Inflammatory macrophage treated with lipopolysaccharide for 1 hour (primary cell): ENCODE data around the gene EPN1.

Experiments used
- DNase-seq, 2 donors: peaks; one replicate each; pipeline ENCODE4 v3.0.0-alpha.2; 2020 to 2022

EPN1 gene

DNA sequence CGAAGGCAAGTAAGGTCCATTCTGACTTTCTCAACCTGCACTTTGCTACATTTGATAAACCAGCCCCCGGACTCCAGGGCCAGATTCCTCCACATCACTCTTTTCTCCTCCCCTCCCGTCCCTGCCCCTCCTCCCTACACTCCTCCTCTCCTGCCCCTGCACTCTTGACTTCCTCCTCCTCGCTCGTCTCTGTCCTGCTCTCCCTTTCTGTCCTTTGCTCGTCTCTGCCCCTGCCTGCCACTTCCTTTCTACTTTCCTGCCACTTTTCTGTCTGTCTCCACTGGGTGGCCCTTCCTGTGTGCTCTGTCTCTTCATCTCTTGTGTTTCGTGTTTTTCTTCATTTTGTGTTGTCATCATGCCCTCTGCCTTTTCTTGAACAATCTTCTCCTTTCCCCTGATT is 13.2 kb upstream of the EPN1 start:
- DNase-seq: no peak

DNA sequence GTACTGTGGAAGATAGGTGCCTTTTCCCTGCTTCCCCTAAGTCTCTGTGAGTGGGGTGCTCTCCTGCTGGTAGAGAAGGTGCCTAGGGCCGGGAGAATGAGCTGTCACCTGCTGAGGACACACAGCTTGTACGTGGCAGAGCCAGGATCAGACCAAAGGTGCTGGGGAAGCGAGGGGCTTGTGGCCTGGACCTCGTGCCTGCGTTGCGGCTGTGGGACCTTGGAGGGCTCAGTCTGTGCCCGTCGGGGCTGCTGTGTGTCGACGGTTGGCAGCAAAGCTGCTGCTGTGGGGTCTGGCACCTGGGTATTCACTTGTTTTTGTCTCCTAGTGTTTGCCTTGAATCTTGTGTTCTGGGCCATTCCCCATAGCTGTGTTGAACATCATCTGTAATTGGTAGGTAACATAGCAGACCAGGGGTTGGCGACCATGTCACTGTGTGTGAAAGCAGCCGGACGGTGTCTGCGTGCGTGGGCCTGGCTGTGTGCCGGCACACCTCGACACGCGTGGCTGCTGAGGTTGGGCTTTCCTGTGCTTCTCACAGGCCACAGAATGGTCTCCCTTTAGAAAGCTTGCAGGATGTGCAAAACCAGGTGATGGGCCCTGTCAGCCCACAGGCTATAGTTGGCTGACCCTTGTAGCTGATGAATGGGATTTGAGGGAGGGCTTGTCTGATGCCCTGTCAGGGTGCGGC is 11.0 kb upstream of the EPN1 start:
- no peak for DNase-seq

DNA sequence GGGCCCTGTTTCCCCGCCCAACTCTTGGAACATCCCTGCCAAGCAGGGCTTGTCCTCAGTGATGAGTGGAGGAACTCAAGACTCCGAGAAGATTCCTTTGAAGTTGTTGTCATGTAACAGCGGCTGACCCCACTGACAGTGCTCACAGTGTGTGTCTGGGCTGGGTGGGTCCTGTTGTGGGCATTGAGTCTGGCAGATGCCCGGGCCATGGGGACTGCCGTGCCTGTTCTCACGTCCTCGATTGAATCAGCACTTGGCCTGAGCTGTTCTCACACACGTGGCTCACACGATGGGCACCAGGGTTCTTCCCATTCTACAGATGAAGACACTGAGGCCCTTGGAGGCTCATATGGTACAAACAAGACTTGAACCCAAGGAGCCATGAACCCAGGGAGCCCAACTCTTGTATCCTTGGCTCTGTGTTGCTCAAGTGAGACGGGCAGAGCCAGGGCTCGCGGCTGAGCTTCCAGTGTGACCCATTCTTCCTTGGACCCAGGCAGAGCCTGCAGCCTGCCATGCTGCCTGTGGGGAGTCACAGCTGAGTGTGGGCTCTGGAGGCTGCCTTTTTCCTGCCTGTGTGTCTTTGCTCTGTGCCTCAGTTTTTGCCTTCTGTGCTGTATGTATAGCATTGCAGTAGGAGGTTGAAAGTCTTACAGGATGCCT is 8.6 kb upstream of the EPN1 start:
- DNase-seq: no peak

DNA sequence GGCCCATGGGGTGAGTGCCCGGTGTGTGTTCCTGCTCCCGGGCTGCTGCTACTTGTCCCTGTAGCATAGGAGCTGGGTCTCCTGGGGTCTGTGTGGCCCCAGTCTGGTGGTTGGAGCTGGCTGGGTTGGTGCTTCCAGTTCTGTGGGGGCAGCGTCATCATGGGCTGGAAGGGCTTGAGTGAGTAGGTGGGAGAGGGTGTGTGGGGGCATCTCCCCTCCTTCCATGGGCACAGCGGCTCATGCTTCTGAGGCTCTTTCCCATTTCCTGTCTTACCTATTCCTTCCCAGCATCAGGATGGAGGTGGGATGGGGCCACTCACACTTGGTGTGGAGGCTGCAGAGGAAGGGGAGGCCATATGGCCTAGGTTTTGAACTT is 8.0 kb upstream of the EPN1 start:
- no peak for DNase-seq

DNA sequence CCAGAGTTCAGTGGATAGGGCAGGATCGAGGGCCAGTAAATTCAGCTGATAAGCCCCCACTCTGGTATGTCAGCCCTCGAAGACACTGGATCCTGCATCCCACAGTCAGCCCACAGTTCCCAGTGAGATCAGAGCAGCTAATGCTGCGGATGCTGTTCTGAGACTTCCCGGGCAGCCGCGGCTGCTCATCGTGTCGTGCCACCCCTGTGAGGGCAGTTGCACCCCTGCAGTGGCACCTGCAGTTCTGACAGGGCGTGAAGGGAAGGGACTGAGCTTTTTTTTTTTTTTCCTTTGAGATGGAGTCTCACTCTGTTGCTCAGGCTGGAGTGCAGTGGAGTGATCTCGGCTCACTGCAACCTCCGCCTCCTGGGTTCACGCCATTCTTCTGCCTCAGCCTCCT is 7.5 kb upstream of the EPN1 start:
- DNase-seq: no peak

DNA sequence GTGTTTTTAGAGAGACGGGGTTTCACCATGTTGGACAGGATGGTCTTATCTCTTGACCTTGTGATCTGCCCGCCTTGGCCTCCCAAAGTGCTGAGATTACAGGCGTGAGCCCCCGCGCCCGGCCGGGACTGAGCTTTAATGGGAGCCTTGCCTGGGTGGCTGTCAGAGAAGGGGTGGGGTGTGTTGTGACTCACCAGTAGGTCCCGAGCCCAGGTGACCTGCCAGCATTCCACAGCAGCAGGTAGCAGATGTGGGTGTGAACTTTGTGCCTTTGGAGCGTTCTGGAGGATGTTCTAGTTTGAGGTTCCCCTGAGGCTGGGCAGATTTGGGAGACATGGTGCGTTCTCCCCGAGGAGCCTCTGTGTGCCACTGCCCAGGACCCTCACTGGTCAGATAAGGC is 7.1 kb upstream of the EPN1 start:
- no peak for DNase-seq

DNA sequence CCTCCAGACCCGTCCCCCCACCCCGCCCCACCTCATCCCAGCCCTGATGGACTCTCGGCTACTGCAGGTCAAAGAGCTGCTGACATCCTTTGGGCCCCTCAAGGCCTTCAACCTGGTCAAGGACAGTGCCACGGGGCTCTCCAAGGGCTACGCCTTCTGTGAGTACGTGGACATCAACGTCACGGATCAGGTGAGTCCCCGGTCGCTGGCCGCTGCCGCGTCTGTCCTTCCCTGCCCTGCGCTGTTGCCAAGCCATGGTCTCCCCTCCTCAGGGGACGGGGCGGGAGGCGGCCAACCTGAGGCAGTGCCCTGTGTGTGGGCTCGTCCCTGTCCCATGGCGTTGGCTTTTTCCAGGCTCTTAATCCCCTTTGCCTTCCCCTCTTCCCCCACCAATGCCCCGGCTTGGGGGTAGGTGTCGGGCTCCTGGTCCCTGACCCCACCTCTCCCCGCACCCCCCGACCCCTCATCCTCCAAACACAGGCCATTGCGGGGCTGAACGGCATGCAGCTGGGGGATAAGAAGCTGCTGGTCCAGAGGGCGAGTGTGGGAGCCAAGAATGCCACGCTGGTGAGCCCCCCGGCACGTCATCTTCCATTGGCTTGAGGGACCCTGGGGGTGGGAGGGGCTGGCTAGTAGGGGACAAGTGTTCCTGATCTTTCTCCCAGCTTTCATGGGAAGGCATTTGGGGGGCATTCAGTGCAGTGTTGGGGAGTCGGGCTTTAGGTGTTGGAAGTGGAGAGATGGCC is 6.2 kb upstream of the EPN1 start:
- DNase-seq: no peak

DNA sequence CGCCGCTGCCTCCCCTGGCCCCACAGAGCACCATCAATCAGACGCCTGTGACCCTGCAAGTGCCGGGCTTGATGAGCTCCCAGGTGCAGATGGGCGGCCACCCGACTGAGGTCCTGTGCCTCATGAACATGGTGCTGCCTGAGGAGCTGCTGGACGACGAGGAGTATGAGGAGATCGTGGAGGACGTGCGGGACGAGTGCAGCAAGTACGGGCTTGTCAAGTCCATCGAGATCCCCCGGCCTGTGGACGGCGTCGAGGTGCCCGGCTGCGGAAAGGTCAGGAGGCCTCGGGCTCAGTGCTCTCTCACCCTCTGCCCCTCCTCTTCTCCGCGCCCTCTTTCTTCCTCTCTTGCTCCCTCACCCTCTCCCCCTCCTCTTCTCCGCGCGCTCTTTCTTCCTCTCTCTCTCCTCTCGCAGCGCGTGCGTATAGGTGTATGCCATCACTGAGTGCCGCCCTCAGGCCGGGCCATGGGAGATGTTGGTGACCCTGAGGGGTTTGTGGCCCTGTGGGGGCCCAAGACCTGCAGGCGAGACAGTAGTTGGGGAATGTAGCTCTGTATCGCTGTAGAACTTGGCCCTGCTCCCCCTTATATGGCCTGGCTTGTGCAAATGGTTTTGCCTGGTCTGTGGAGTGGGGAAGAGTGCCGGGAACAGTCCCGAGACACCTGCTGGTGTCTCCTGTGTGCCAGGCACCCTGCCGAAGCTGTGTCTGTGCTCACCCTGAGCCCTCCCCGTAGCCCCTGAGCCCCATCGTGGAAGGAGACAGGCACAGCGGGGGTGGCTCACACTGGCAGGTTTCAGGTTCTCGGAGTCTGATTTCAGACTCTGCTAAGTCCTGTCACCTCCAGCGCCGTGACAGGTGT is 5.4 kb upstream of the EPN1 start:
- no peak for DNase-seq

DNA sequence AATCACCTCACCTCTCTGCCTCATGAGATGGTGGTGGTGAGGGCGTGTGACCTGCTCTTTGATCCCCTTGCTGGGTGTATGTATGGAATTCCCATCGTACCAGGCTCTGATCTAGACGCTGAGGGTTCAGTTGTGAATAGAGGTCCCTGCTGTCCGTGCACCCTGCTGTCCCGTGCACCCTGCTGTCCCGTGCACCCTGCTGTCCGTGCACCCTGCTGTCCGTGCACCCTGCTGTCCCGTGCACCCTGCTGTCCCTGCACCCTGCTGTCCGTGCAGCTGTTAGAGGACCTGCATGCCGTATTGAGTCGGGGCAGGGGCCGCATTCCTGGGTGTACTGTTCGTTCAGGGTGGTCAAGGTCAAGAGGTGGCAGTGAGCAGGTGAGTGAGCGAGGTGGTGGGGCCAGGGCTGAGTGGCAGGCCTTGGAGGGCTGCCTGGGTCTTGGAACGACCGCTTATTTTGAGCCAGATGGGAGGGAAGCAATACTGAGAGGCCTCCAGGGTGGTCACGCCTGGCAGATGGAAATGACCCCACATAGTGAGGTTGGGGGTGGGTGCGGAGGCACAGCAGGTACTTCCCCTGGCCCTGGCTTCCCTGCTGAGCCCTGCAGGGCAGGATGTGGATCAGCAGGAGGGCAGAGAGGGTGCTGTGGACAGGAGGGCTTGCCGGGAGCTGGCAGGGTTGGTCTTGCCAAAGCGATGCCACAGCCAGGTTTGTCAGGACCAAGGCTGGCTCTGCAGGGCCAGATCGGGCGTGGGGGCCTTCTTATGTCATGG is 4.6 kb upstream of the EPN1 start:
- DNase-seq: no peak

DNA sequence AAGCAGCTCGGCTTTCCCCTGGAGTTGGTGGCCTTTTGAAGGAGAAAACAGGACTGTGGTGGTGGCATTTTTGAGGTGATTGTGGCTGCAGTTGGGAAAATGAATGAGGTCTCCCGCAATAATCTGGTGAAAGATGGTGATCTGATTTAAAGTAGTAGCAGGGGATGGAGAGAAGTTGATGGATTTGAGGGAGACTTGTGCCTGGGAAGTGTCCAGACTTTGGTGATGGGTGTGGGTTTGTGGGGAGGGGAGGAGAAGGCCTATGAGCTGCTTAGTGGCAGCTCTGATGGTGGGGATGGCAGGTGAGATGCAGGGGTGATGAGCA is 4.0 kb upstream of the EPN1 start:
- DNase-seq: no peak

DNA sequence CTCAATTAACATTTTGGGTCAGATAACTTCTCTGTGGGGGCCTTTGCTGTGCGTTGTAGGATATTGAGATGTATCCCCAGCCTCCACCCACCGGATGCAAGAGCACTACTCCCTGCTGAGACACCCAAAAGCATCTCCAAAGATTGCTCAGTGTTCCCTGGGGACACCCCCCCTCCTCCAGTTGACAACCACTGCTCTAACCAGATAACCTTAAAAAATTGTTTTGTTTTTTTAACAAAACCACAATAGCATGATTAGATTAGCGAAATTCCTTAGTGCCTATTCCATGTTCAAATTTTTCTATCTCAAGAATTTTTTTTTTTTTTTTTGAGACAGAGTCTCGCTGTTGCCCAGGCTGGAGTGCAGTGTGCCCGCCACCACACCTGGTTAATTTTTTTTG is 2.6 kb upstream of the EPN1 start:
- DNase-seq: no peak

DNA sequence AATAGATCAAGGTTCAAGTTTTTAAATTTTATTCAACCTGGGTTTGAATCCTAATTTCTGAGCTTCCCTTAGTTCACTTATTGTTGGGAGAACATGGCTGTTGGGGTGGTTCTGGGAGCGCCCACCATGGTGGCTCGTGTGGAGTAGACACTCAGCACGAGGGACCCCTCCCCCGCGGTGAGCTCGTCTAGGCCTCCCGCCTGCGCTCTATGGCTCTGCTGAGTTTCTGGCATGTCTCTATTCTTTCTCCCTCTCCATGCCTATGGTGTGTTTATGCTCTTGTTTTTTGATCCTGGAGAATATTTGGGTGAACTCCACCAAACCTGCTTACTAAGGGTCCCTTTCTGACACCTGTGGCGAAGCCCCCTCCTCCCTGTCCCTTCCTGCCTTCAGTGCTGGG is 1.6 kb upstream of the EPN1 start:
- DNase-seq: no peak

DNA sequence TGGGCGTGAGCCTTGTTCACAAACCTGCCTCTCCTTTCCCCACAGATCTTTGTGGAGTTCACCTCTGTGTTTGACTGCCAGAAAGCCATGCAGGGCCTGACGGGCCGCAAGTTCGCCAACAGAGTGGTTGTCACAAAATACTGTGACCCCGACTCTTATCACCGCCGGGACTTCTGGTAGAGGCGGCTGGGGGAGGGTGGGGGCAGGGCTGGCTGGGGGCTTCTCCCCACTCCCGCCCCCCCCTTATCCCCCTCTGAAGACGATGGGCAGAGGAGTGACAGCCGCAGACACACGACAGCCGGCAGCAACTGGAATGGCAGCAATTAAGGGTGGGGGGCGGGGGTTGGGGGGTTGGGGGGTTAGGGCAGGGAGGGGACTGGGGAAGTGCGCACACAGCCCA is 1.1 kb upstream of the EPN1 start:
- DNase-seq: no peak

DNA sequence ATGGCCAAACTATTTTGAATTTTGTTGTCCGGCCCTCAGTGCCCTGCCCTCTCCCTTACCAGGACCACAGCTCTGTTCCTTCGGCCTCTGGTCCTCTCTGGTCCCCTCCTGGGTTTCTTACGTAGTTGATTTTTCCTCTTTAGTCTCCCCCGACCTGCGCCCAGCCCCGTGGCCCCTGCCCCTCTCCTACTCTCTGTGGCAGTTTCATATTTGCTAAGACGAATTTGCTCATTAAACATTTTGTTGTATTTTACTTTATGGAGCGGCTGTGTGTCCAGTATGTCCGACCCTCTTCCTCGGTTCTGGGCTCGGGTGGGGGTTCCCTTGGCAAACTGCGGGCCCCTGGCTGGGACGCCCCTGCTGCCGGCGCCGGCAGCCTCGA is 576 bp upstream of the EPN1 start:
- no peak for DNase-seq

DNA sequence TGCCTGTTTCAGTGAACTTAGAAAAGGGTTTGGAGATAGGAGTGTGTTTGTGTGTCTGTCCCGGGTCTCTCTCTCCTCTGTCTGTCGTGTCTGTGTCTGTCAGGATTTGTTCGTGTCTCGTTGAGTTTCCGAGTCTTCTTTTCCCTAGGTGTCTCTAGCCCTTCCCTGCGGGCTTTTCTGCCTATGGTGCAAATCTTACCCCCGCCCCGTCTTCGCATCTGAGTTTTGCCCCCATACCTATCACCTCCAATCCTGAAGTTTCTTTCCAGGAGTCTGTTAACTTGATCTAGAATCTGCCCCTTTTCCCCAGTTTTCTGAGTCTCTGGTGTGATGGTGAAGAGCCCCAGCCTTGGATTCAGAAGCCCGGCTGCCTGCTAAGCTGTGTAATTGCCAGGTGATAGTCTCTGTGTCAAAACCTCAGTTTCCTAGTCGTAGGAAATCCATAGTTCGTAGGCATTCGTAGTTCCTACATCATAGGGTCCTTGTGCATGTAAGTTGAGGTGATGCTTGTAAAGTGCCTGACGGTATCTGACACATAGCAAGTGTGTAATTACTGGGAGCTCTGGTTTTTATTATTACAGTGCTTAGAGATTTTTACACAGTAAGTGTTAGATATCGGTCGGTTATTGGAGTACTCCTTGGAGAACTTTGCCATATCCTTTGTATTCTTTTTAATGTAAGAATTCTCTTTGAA is 782 bp downstream of the EPN1 start:
- DNase-seq: no peak

DNA sequence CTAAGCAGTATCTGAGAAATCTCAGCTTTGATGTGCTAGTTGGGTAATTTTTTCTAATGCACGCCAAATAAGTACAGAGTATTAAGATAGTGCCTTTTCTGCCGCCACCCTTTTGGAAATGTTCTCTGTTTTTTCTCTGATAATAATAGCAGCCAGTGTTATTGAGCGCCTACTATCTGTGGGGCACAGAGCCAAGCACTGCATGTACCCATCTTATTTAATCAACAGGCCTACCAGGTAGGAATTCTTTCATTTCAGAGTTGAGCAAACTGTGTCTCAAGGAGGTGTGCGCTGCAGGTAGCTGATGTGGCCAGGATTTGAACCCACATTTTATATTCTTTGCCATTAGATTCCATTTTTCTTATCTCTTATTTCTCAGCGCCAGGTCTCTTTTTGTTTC is 1.4 kb downstream of the EPN1 start:
- DNase-seq: no peak

DNA sequence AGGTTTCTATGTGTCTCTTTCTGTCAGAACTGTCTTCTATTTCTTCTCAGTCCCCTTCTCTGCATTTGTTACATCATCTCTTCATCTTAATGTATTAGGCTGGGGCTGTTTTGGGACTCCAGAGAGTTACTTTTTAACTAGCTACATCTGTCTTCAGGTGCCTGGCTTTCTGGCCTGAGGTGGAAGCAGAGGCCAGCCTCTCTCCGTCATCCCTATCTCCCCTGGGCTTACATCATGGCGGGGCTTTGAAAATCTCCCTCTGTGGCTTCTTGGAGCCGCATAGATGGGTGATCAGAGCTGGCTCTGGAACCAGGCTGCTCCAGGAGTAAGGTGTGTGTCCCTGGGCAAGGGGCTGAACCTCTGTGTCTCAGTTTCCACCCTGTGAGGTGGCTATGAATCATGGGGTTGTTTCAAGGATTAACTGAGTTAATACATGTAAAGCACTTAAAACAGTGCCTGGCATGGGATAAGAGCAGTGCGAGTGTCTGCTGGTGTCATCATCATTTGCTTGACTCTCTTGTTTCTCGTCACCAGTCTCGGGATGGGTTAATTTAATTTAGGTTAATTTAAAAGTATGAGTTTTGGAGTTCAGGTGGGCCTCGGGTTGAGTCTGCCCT is 2.0 kb downstream of the EPN1 start:
- no peak for DNase-seq

DNA sequence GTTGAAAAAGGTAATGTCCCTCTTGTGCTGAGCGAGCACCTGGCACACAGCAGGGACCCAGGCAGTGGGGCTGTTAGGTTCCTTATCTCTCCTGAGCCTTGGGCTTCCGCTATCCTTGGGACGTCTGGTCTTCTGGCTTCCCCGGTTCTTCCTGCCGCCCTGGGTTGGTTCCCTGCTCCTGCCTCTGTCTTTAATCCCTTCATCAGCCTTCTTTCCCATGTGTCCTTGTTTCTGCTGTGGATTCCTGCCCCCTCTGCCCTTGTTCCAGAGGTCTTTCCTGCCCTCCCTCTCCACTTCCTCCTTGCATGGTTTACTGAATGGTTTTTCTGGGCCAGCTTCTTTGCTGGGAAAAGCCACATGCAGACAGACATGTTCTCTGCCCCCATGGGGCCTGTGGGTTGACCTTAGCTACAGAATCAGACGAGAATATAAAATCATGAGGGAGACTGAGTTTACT is 2.6 kb downstream of the EPN1 start:
- no peak for DNase-seq

DNA sequence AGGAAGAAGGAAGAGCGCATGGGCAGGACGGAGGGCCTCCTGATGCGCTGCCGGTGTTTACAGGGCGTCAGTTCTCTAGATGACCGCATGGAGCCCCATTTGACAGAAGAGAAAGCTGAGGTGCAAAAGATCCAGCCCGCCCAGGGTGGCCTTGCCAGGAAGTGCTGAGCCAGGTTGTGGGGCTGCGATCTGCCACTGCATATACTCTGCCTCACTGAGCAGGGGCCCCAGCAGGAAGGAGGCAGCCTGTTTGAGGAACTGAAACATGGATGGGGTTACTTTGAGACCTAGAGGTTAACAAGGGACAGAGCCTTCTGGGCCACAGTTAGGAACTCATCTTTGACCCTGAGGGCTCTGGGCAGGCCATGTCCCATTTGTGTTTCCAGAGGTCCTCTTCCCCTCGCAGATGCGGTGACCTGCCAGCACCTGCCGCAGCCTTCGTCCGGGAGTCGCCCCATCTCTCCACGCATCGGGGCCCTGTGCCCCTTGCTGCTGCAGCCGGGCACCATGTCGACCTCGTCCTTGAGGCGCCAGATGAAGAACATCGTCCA is 3.2 kb downstream of the EPN1 start:
- DNase-seq: peak; percentile 48 to 58

DNA sequence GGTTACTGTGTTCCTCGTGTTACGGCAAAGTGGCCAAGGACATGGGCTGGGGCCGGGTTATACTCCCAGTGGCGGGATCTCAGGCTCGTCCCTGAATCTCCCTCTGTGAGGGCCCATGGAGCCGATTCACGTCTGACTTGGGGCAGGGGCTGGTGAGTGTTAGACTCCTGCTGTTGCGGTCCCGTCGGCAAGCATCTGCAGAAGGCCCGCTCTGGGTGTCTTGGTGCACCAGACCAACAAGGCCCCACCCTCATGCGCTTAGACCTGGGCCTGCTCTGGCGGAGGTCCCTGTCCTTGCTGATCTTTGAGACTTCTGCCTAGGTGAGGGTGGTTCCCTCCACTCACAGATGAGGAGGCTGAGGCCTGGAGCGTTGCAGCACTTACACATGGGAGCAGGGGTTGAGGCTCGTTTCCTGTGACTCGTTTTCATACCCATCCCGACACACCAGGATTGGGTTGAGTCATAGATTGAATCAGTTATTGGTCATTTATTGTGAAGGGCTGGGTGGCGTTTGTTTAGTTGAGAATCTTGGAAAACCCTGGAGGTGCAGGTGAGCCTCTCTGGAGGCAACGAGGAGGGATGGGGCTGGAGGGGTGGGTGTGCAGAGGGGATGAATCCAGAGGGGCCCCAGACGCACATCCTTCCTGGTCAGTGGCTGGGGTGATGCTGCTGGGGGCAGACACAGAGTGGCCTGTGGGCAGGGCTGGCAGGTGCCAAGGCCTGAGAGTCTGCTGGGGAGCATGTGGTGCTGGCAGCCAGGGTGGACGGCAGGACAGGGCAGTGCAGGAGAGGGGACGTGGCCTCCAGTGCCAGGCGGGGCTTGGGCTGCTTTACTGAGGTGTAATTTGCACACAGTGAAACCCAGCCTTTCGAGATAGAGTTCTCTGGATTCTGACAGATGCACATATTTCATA is 4.6 kb downstream of the EPN1 start:
- DNase-seq: no peak
